HG03442 (cell line): Measurements from ENCODE around the gene LRRC46.

Experiments used
- ATAC-seq: cut with Tn5 transposase; IDR thresholded peaks from one replicate; pipeline ENCODE4 v1.9.1; 2021; ENCODE audit warnings: mild to moderate bottlenecking, moderate library complexity; ENCODE audit not compliant: unreplicated experiment

Gene LRRC46

DNA sequence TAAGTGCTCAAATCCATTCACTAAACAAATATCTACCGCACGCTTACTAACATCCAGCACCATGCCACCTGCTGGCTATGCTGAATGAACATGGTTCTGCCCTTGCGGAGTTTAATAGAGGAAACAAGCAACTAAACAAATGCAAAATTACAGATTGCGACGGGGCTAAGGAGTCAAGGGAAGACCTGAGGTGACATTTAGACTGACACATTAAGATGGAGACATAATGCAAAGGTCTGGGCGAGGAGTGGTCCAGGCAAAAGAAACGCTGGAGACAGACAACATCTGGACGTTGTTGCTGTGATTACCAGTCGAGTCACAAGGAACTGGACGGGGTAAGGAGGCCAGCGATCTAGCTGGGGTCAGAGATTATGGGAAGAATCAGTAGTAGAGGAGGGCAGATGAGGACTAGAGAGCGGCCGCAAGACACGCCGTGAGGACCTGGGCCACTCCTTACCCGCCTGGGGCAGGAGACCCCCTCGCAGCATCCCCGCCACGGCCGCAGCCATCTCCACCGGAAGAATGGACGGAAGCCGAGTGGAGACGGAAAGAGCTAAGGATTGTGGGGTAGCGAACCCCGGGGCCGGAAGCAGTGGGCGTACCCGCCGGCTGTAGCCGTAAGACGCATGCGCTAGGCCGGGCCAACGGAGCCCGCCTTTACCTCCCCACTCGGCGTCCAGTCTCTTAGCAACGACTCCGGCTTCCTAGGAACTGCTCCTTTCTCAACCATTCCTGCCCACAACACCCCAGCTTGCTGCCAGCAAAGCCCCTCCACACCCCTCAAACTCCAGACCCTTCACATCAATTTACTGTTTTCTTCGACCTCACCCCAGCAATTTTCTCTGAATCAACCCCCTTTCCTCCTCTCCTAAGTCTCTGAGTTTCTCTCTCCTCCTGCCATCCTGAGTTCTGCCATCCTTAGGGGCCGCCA is at the start of gene LRRC46, which contains the start of gene MRPL10:
Gene LRRC46 (plus strand): TSS at position 668 of the 931 bp plus-strand sequence. CDS start 320 bp downstream, outside the sequence.
Gene MRPL10 (minus strand): TSS at position 539 of the 931 bp plus-strand sequence. CDS start 30 bp downstream, at position 509.
- ATAC-seq, result peak; percentile 80

DNA sequence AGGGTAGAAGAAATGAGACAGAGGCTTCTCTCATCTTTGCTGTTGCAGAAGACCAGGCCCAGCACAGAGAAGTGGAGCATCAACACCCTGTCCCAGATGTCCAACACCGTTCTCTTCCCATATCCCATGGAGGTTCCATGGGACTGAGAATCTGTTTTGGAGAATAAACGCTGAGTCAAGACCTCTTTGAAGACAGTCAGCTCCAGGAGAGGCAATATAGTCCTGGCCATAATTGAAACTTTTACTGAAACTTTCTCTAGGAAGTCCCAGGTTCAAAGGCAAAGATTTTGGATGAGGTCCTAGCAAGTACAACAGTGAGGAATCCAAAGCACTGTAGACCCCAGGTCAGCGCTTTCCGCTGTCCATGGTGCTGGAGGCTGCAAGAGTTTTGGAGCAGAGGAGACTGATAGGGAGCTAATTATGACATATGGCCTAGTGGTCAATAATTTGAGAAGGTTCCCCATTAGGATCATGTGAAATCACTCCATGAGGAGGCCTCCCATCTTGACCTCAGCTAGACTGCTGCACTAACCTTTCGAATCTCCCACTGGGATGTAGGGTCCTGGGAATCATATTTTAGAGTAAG is 45.8 kb upstream of the LRRC46 start:
- ATAC-seq, result no peak

GRCh38 chr17:47789611-47790561 is 41.6 kb upstream of the LRRC46 start:
- ATAC-seq, result no peak

- ATAC-seq, result no peak
Measured at GRCh38 chr17:47791025-47791424, 40.4 kb upstream of the LRRC46 start.

DNA sequence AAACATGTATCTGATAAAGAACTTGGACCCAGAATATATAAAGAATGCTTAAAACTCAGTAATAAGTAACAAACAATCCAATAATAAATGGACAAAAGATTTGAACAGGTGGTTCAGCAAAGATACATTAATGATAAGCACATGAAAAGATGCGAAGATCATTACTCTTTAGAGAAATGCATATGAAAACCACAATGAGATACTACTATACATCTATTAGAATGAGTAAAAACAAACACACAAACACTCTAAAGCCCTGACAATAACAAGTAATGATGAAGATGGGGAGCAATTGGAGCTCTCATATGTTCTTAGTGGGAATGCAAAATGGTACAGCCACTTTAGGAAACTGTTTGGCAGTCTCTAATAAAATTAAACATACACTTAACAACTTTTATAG is 39.0 kb upstream of the LRRC46 start:
- ATAC-seq, result no peak

DNA sequence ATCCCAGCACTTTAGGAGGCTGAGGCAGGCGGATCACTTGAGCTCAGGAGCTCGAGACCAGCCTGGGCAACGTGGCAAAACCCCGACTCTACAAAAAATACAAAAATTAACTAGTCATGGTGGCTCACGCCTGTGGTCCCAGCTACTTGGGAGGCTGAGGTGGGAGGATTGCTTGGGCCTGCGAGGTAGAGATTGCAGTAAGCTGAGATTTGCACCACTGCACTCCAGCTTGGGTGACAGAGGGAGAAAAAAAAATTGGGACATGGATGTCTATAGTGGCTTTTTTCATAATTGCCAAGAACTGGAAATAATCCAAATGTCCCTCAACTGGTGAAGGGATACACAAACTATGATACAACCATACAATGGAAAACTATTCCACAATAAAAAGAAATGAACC is 38.5 kb upstream of the LRRC46 start:
- ATAC-seq, result no peak

DNA sequence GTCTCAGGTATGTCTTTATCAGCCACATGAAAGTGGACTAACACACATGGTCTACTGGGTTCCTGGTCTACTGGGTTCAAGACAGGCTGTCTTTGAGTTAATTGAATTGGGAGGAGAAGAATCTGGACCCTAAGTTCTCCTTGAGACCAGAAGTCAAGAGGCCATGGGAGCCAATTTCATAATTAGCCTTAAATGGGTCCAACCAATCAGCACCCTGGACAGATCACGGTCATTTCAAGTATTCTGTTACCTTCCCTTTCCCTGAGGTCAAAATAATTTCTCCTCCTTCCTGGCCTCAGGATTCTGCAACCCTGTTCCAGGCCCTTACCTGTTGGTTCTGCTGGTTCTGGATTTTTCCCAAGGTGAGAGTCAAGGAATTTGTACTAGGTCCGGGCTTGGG is 33.7 kb upstream of the LRRC46 start:
- no peak for ATAC-seq

GRCh38 chr17:47800686-47801085 is 30.8 kb upstream of the LRRC46 start:
- no peak for ATAC-seq

GRCh38 chr17:47801176-47801765 is 30.2 kb upstream of the LRRC46 start:
- ATAC-seq, result no peak

DNA sequence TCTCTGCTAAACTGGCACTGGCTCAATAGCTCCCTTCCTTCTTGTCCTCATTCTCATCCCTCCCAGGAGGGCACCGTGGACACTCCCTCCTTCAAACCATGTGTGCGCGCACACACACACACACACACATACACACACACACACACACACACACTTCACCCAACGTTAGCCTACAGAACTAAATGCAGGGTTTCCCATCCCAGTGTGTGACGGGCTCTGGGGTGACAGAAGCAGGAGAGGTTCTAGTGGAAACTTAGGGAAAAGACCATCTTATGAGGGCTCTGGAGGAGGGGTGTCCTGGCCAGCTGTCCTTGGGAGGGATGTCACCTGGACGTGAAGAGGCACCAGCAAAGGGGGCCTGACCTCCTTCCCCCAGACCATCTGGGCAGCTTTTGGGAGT is 29.6 kb upstream of the LRRC46 start:
- ATAC-seq, result no peak

DNA sequence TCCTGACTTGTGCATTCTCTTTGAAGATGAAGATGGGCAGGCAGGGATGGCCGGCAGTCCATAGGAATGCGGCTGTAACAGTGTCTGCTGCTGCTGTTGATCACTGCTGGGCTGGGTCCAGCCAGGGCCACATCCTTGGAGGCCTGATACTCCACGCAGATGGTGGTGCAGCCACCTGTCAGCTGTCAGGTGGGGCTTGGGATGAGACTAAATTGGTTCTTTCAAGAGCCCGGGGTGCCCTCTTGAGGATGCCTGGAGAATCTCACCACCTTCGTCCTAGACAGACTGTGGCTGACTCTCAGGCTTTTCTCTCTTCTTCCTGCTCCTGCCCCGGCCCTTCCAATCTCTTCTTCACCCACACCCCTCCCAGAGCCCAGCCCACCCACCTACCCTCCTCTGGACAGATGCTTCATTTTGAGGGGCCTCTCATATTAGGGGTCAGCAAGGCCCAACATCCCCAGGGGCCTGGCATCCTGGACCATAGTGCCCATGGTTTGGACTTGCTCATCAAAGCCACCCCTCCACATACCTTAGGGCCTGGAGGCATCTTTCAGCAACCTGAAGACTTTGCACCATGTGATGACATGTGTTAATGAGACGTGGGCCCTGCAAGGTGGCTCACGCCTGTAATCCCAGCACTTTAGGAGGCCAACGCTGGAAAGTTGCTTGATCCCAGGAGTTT is 29.0 kb upstream of the LRRC46 start:
- no peak for ATAC-seq

DNA sequence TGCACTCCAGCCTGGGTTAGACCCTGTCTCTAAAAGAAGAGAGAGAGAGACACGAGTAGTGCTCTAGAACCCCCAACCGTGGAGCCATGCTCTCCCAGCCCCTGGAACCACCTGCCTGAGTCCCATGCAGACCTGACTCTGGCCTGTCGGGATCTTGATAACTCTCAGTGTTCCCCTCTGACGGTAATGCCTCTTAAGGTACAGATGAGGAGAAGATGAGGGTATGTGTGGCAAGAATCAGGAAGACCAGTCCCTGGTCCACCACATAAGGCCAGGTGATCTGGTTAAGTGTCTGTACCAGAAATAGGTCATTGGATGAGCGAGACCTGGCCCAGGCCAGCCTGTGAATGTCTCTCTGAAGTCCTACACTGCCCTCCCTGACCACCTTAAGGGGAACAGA is 28.3 kb upstream of the LRRC46 start:
- ATAC-seq, result no peak

DNA sequence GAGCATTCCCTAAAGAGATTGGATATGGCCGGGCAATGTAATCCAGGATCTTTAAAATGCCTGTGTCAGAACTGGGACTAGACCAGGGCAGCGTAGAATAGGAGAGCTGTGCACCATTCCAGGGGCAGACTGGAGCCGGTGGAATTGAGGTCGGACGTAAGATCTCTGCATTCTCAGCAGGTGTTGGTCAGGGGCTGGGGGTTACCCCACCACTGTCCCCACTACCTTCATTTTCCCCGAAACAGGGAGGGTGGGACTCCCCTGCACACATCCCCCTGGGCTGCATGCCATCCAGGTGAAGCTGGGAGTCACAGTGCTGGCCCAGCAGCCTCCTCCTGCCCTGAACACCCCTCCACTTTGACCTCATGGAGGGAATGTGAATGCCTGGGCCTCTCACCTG is 27.7 kb upstream of the LRRC46 start:
- no peak for ATAC-seq

DNA sequence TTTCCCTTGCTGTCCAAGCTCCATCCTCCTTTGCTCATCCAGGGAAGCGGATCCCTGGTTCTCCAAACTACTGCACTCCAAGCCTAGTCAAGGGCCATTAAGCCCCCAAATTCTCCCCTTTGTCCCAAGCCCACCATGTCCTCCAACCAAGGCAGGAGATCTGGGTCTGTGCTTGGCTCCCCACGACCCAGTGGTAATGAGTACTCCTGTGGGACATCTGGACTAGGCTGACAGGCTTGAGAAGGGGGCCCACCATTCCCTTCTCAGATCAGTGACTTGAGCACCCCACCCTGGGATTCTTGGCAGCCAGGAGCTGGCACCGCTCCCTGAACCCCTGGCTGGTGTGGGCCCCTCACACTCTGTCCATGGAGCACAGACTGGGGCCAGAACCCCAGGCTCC is 27.0 kb upstream of the LRRC46 start:
- no peak for ATAC-seq

- ATAC-seq, result no peak
Measured at GRCh38 chr17:47806026-47806912, 25.2 kb upstream of the LRRC46 start.

DNA sequence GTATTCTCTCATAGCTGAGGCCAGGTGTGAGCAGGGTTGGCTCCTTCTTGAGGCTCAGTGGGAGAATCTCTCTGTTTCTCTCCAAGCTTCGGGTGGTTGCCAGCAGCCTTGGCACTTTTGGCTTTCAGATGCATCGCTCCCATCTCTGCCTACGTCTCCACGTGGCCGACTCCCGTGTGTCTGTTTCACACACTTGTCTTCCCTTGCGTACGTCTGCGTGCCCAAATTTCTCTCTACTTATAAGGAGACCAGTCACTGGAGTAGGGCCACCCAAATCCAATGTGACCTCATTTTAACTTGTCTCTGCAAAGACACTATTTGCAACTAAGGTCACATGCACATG is 24.6 kb upstream of the LRRC46 start:
- no peak for ATAC-seq

DNA sequence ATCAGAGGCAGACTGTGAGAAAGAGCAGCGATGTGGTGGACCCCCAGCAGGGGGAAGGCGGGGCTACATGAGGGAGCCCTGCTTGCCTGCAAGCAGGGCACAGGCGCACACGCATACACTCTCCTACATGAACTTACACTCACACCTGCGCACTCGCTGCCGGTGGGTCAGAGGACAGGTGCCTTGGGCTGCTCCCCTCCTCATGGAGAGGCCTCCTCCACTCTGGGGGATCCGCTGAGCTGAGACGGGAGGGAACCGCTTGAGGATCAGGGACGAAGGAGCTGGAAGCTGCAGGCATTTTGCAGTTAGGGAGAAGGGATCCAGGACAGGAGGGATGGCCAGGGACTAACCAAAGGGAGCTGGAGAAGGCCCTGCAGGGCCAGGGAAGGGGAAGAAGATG is 24.0 kb upstream of the LRRC46 start:
- ATAC-seq, result no peak

DNA sequence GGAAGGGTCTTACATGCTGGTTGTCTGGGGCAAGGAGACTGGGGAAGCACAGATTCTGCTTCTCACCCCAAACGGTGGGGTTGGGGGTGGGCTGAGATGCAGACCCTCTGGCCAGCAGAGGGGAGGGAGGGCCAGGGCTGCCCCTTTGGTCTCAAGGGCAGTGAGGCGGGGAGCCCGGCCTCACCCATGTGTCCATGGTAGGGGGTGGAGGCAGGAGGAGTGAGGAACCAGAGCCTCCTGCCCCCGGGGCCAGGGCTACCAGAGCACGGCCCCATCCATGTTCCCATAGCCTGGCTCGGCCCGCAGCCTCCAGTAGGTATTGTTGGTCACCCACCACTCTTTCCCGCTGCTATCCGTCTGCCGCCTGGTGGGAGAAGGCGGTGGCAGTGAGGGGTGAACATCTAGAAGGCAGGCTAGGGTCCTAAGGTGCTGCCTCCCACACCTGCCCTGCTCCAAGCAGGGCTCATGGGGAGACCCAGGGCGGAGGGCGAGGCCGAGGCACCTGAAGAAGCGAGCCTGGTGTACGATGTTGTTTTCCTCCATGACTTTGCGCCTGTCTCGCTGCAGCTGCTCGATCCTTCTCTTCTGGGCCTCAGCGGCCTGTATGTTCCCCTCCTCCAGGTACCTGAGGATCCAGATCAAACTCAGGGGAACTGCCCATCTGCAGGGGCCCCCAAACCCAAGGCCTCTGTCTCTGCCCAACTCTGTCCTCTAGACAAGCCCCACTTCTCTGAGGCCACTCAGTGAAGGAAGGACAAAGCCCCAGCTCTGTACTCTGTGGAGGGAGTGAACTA is 23.2 kb upstream of the LRRC46 start:
- ATAC-seq, result no peak
